GM21390 (cell line): Measurements from ENCODE around the gene MARCO.
"Not testable (repeated sequence)": the region's sequence is repeated elsewhere in the genome, so short reads cannot be mapped to it uniquely, and the experiment has no call there.

Experiments
- ATAC-seq: cut with Tn5 transposase; IDR thresholded peaks from one replicate; pipeline ENCODE4 v1.9.1; 2021; ENCODE audit not compliant: unreplicated experiment

MARCO gene

DNA sequence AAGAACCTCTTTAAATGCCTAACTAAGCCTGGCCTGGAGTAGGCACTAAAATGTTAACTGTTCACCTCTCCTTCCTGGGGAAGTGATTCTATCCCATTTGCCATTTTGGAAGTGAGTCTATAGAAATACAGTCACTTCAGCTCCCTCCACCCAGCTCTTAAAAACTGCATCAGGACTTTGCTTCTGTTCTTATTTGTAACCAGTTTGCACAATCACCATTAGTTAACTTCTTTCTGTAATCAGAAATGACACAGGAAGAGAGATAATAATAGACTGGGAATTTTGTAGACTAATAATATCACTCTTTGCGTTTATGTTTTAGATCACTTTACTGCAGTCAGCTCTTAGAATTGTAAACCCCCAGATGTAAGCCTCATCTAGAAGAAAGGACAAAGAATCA lies 16.0 kb upstream of the MARCO start:
- no peak for ATAC-seq

- ATAC-seq, result no peak
Measured at GRCh38 chr2:118929059-118929458, 12.9 kb upstream of the MARCO start.

DNA sequence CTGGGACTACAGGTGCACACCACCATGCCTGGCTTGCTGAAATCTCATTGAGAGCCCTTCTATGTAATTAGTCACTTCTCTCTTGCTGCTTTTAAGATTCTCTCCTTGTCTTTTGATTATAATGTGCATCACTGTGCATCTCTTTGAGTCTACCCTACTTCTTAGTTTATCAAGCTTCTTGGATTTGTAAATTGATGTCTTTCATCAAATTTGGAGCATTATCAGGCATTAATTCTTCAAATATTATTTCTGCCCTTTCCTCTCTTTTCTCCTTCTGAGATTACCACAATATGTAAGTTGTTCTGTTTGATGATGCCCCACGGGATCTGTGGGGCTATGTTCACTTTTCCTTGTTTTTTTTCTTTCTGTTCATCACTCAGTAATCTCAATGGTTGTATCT lies 9.0 kb upstream of the MARCO start:
- no peak for ATAC-seq

DNA sequence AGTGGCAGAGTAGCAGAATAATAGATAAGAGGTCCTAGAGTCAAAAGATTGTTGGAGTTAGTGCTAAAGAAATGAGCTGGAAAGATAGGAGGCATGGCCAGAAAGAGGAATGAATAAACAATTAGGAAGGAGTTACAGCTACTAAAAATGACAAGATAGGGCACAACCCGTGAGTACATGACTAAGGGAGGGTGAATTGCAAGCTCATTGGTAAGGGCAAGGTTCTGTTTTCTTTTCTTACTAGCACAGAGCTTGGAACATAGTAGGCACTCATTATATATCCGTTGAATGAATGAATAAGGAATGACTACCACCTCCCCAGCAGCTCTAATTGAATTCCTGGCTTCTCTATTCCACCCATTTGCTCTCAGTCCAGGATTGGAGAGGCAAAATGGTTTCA lies 5.7 kb upstream of the MARCO start:
- no peak for ATAC-seq

DNA sequence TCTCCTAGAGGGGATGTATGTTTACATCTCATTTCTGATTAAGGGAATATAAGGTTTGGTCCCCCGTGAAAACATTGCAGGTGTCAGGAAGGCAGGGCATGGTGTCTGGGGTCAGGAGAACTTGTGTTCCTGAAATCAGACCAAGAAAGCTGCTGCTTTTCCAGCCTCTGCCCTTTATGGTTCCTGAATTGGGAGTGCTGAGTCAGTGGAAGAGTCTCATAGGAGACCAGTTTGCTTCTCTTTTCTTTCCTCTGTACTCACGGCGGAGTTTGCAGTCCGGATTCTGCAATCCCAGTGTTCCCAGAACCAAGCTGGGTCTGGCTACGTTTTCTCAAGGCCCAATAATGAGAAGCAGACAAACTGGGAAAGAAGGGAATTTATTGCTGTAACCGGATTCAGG lies 5.1 kb upstream of the MARCO start:
- no peak for ATAC-seq

- ATAC-seq, result no peak
Measured at GRCh38 chr2:118937817-118938216, 4.2 kb upstream of the MARCO start.

GRCh38 chr2:118939994-118940393 lies 2.0 kb upstream of the MARCO start:
- no peak for ATAC-seq

DNA sequence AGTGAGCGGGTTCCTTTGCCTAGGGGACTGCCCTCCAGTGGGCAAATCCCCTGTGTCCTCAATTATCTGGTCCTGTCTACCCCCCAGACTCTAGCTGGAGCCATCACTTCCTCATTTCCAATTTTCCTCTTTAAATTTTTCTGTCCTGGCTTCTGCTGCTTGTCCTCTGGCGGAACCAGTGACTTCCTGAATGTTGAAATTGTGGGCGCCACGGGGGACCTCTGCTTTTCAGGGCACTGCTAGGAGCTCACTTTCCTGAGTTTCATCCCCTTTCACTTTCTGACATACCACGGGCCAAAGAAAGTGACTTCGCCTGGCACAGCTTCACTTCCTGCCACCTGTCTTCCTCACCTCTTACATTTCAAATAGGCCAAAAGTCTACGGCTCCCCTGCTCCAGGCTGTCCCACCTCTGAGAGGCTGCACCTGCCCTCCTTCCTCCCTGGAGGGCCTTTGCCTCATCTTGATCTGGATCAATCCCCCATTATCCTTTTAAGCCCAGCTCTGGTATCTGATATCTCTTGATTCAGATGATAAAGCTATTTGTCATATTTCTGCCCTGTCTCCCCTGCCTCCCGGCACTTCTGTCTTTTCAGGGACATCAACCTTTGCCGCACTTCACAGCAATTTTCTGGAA lies 1.4 kb upstream of the MARCO start:
- no peak for ATAC-seq

- no peak for ATAC-seq
Measured at GRCh38 chr2:118943286-118943685, 1.3 kb downstream of the MARCO start.

GRCh38 chr2:118945881-118946280 lies 3.9 kb downstream of the MARCO start:
- no peak for ATAC-seq

GRCh38 chr2:118948266-118948665 lies 6.3 kb downstream of the MARCO start:
- not testable (repeated sequence) for ATAC-seq

- ATAC-seq, result no peak
Measured at GRCh38 chr2:118954297-118955060, 12.5 kb downstream of the MARCO start.

DNA sequence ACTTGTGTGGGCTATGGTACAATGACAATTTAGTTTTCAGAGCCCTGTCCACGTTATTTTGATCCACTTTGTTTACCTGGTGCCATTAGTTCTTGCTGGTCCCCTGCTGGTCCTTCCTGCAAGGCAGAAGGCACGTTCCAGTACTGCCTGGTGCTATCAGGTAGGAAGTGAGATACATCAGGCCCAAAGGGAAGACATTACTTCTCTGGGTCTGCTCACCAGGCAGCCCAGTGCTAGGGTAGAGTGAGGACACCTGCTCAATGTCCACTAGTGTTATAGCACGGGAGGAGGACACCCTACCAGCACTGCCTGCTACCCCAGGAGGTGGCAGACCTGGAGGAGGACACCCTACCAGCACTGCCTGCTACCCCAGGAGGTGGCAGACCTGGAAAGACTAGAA lies 23.7 kb downstream of the MARCO start:
- no peak for ATAC-seq

GRCh38 chr2:118967124-118967880 lies 25.3 kb downstream of the MARCO start:
- no peak for ATAC-seq

- ATAC-seq, result no peak
Measured at GRCh38 chr2:118968042-118968441, 26.0 kb downstream of the MARCO start.

DNA sequence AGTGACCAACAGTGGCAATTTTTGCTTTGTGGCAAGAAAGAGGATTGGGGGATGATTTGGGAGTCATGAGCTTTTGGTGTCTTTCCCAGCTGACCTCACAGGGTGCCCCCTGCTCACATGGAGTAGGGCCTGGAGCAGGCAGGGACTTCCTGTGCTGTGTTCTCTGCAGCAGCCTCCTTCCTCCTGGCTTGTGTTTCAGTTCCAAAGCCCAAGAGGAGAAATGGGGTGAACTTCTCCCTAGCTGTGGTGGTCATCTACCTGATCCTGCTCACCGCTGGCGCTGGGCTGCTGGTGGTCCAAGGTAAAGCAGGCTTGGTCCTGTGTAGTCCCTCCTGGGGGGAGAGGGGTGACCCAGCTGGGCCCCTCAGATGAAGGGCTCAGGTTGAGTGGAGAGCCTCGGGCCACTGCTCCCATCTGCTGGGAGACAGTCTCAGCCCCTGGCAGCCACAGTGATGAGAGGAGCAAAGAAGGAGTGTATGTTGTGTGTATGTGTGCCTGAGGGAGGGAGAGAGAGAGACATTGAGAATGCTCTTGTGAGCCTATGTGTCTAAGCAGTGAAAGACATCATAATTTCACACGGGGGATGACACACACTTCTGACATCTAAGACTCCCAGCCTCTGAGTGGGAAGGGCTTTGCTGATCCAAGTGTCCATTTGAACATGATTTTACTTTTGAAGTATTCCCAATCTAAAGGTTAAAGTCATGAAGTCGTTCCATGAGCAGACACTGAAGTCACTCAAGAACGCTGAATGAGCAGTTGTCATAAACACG lies 27.2 kb downstream of the MARCO start:
- ATAC-seq, result no peak

GRCh38 chr2:118969734-118970395 lies 27.9 kb downstream of the MARCO start:
- no peak for ATAC-seq

GRCh38 chr2:118970396-118971135 lies 28.6 kb downstream of the MARCO start:
- no peak for ATAC-seq

GRCh38 chr2:118971245-118972122 lies 29.5 kb downstream of the MARCO start:
- no peak for ATAC-seq
